Astrocyte (in vitro differentiated cells and primary cell): ENCODE measurements around the gene RHOB. TPM values are rescaled to one million over a fixed set of nuclear protein-coding genes. Genes with fewer than 3 reads are reported as not detected.

Experiments used
- DNase-seq: peaks from one replicate; pipeline ENCODE4 v3.0.0-alpha.2; 2010; ENCODE audit warnings: low read depth
- FAIRE-seq: peaks from 2 replicates; lab custom pipeline; 2011; peaks lifted over from hg19 to GRCh38; lab: Jason Lieb, UNC
- H2AFZ ChIP-seq: 2 replicates; pipeline ENCODE4 v1.6.0; 2012; ENCODE audit warnings: low read depth, low read length, inconsistent platforms
- H3K27ac ChIP-seq: 2 replicates; pipeline ENCODE4 v1.5.1; 2011; ENCODE audit warnings: low read depth, low read length, inconsistent platforms
- H3K27me3 ChIP-seq: 2 replicates; pipeline ENCODE4 v1.6.0; 2011; ENCODE audit warnings: low read length, inconsistent platforms; ENCODE audit not compliant: insufficient read depth
- H3K36me3 ChIP-seq: 2 replicates; pipeline ENCODE4 v1.5.1; 2011; ENCODE audit warnings: low read length, inconsistent platforms; ENCODE audit not compliant: insufficient read depth
- H3K4me1 ChIP-seq: 2 replicates; pipeline ENCODE4 v1.5.1; 2011; ENCODE audit warnings: low read length, inconsistent platforms; ENCODE audit not compliant: insufficient read depth
- H3K4me2 ChIP-seq: 2 replicates; pipeline ENCODE4 v1.6.0; 2012; ENCODE audit warnings: low read length, inconsistent platforms
- H3K4me3 ChIP-seq: 2 replicates; pipeline ENCODE4 v1.5.1; 2011; ENCODE audit warnings: low read depth, mild to moderate bottlenecking, low read length, inconsistent platforms; ENCODE audit not compliant: insufficient read depth
- H3K79me2 ChIP-seq: 2 replicates; pipeline ENCODE4 v1.6.0; 2012; ENCODE audit warnings: mild to moderate bottlenecking, low read length, inconsistent platforms; ENCODE audit not compliant: insufficient read depth
- H3K9ac ChIP-seq: 2 replicates; pipeline ENCODE4 v1.6.0; 2012; ENCODE audit warnings: mild to moderate bottlenecking, low read length, inconsistent platforms
- H3K9me3 ChIP-seq: 2 replicates; pipeline ENCODE4 v1.5.1; 2012; ENCODE audit warnings: low read depth, mild to moderate bottlenecking, low read length, inconsistent platforms; ENCODE audit not compliant: insufficient read depth
- H4K20me1 ChIP-seq: 2 replicates; pipeline ENCODE4 v1.6.0; 2012; ENCODE audit warnings: low read length, inconsistent platforms; ENCODE audit not compliant: insufficient read depth
- H3K27ac Mint-ChIP-seq: one replicate; pipeline ENCODE4 v1.8.0; 2021; ENCODE audit warnings: mild to moderate bottlenecking, mixed read lengths; ENCODE audit not compliant: unreplicated experiment
- H3K27me3 Mint-ChIP-seq: one replicate; pipeline ENCODE4 v1.8.0; 2021; ENCODE audit warnings: low read depth, mixed read lengths; ENCODE audit not compliant: unreplicated experiment
- H3K36me3 Mint-ChIP-seq: one replicate; pipeline ENCODE4 v1.8.0; 2021; ENCODE audit warnings: low read depth, mixed read lengths; ENCODE audit not compliant: unreplicated experiment
- H3K4me1 Mint-ChIP-seq: one replicate; pipeline ENCODE4 v1.8.0; 2021; ENCODE audit warnings: low read depth, mixed read lengths; ENCODE audit not compliant: unreplicated experiment
- H3K4me3 Mint-ChIP-seq: one replicate; pipeline ENCODE4 v1.8.0; 2021; ENCODE audit warnings: mild to moderate bottlenecking, moderate library complexity, mixed read lengths; ENCODE audit not compliant: unreplicated experiment
- H3K9me3 Mint-ChIP-seq: one replicate; pipeline ENCODE4 v1.8.0; 2021; ENCODE audit warnings: mild to moderate bottlenecking, mixed read lengths; ENCODE audit not compliant: unreplicated experiment
- EZH2 ChIP-seq: IDR thresholded peaks from 2 replicates; pipeline ENCODE4 v1.6.1; 2012; ENCODE audit warnings: mild to moderate bottlenecking, low read length, inconsistent platforms; ENCODE audit not compliant: insufficient read depth
- total RNA-seq: library from RNA; stranded (reverse); gene quantifications from 2 replicates; pipeline ENCODE4 v1.2.1, GENCODE V29; 2021
- TF ChIP-seq, protein P1 (sequence below): IDR thresholded peaks from 2 replicates; pipeline ENCODE4 v1.5.1; 2011; ENCODE audit warnings: low read depth, mild to moderate bottlenecking, inconsistent platforms, low read length, moderate library complexity; ENCODE audit not compliant: insufficient read depth

RHOB gene
- total RNA-seq, 1 donor from 2014 or later: 161 TPM

DNA sequence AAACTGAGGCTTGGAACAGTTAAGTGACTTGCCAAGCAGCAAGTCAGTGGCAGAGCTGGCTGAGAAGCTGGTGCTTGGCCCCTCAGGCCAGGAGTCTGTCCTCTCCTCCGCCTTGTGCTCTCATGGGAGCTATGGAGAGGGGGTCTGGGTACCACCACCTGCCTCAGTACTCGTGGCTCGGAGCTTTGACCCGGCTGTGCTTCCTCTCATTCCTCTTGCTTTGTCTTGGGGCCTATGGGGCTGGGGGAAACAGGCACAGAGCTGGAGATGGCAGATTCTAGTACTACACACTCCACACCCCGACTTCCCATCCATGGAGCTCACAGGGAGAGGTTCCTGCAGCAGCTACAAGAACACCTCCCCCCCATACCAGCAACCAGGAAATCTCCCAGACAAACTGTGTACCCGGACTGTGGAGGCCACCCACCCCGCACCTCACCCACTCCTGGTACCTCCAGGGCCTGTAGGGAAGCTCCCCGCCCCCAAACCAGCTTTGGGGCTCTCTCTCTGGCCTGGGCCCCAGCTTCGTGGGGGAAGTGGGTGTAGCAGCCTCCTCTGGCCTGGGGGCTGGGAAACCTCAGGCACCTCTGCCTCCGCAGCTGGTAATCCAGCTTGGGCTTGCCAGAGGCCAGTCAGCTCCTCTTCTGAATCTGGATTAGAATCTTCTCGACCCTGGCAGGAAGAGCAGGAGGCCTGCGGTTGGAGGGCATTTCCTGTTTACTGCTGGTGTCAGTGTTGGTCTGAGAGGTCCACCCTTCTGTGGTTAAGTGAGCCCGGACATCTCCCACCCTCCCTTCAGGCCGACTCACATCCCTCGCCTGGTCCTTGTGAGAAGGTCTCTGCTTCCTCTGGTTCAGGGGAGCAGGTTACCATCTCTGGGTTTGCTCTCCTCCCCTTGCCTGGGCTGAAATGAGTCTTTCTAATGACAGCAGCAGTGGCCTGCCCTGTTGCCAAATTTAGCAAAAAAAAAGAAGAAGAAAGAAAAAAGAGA, 22.3 kb upstream of the RHOB start:
- Histone ChIP-seq H4K20me1 (no peaks in the 10 kb centered on the region), H3K4me2 (peak overlapping the region; percentile 60), H3K4me3 (no peak overlapping the region), H3K9me3 (no peaks in the 10 kb centered on the region), H3K79me2 (no peaks in the 10 kb centered on the region), H3K36me3 (no peaks in the 10 kb centered on the region), H3K4me1 (peaks cover 25% of the 10 kb centered on the region), H3K27me3 (peaks cover 14% of the 10 kb centered on the region), H2AFZ (peak overlapping the region; percentile 54), H3K27ac (no peak overlapping the region), H3K9ac (peak overlapping the region; percentile 5)
- peak; percentile 81 for DNase-seq
- TF ChIP-seq, protein P1, sequence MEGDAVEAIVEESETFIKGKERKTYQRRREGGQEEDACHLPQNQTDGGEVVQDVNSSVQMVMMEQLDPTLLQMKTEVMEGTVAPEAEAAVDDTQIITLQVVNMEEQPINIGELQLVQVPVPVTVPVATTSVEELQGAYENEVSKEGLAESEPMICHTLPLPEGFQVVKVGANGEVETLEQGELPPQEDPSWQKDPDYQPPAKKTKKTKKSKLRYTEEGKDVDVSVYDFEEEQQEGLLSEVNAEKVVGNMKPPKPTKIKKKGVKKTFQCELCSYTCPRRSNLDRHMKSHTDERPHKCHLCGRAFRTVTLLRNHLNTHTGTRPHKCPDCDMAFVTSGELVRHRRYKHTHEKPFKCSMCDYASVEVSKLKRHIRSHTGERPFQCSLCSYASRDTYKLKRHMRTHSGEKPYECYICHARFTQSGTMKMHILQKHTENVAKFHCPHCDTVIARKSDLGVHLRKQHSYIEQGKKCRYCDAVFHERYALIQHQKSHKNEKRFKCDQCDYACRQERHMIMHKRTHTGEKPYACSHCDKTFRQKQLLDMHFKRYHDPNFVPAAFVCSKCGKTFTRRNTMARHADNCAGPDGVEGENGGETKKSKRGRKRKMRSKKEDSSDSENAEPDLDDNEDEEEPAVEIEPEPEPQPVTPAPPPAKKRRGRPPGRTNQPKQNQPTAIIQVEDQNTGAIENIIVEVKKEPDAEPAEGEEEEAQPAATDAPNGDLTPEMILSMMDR: no peak
- no peak overlapping the region for H3K4me3 Mint-ChIP-seq
- peaks cover 10% of the 10 kb centered on the region for H3K27me3 Mint-ChIP-seq
- H3K36me3 Mint-ChIP-seq: no peaks in the 10 kb centered on the region
- peaks cover 2% of the 10 kb centered on the region for H3K9me3 Mint-ChIP-seq
- peak overlapping the region; percentile 66 for H3K27ac Mint-ChIP-seq
- FAIRE-seq: no peak
- peaks cover 22% of the 10 kb centered on the region for H3K4me1 Mint-ChIP-seq

DNA sequence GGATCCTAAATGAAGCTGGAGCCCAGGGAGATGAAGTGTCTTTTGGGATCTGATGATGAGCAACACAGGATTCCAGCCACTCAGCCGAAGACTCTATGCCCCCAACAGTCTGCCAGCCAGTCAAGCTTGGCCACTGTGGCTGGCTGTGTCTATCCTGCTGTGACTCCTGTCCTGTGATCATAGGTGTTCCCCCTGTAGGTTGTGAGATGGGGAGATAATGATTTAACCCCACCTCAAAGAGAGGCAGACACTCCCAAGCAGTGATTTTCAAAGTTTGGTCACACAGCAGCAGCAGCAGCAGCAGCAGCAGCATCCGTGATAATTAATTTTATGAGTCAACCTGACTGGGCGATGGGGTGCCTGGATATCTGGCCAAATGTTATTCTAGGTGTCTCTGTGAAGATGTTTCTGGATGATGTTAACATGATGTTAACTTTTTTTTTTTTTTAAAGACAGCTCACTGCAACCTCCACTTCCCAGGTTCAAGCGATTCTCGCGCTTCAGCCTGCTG, 21.4 kb upstream of the RHOB start:
- Mint-ChIP-seq H3K9me3 (peaks cover 2% of the 10 kb centered on the region), H3K4me3 (no peak overlapping the region), H3K36me3 (no peaks in the 10 kb centered on the region), H3K27ac (peak overlapping the region; percentile 48), H3K4me1 (peaks cover 16% of the 10 kb centered on the region), H3K27me3 (peaks cover 10% of the 10 kb centered on the region)
- H3K79me2 ChIP-seq: no peaks in the 10 kb centered on the region
- peaks cover 25% of the 10 kb centered on the region for H3K4me1 ChIP-seq
- H3K4me3 ChIP-seq: no peak overlapping the region
- H4K20me1 ChIP-seq: no peaks in the 10 kb centered on the region
- DNase-seq: peak; percentile 64
- H3K27ac ChIP-seq: no peak overlapping the region
- H2AFZ ChIP-seq: no peak overlapping the region
- FAIRE-seq: no peak
- H3K27me3 ChIP-seq: peaks cover 13% of the 10 kb centered on the region
- peak overlapping the region; percentile 60 for H3K4me2 ChIP-seq
- no peaks in the 10 kb centered on the region for H3K36me3 ChIP-seq
- H3K9me3 ChIP-seq: no peaks in the 10 kb centered on the region
- H3K9ac ChIP-seq: no peak overlapping the region
- TF ChIP-seq EZH2: no peak
- TF ChIP-seq, protein P1: no peak

DNA sequence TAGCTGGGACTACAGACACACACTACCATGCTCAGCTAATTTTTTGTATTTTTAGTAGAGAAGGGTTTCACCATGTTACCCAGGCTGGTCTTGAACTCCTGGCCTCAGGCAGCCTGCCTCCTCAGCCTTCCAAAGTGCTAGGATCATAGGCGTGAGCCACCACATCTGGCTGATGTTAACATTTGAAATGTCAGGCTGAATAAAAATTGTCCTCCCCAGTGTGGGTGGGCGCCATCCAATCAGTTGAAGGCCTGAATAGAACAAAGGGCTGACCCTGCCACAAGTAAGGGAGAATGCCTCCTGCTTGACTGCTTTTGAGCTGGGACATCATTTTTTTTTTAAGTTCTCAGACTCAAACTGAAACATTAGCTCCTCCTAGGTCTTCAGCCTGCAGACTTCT, 21.0 kb upstream of the RHOB start:
- H3K27me3 Mint-ChIP-seq: peaks cover 10% of the 10 kb centered on the region
- no peaks in the 10 kb centered on the region for H3K79me2 ChIP-seq
- no peak for DNase-seq
- H3K4me1 ChIP-seq: peaks cover 25% of the 10 kb centered on the region
- H3K9ac ChIP-seq: no peak overlapping the region
- no peak overlapping the region for H3K27ac Mint-ChIP-seq
- H3K27me3 ChIP-seq: peaks cover 13% of the 10 kb centered on the region
- H3K27ac ChIP-seq: no peak overlapping the region
- no peaks in the 10 kb centered on the region for H3K36me3 Mint-ChIP-seq
- H2AFZ ChIP-seq: no peak overlapping the region
- H3K4me3 ChIP-seq: no peak overlapping the region
- H3K9me3 ChIP-seq: no peaks in the 10 kb centered on the region
- TF ChIP-seq, protein P1: no peak
- no peaks in the 10 kb centered on the region for H4K20me1 ChIP-seq
- H3K4me2 ChIP-seq: peak overlapping the region; percentile 60
- FAIRE-seq: no peak
- peaks cover 2% of the 10 kb centered on the region for H3K9me3 Mint-ChIP-seq
- H3K36me3 ChIP-seq: no peaks in the 10 kb centered on the region
- H3K4me1 Mint-ChIP-seq: peaks cover 17% of the 10 kb centered on the region
- H3K4me3 Mint-ChIP-seq: no peak overlapping the region
